KMS-11 (cell line): ENCODE results near the gene AP1B1.

Source experiments
- H2AFZ ChIP-seq: fragments of 200-600 bp; sonication (generic); 2 replicates; pipeline ENCODE4 v1.6.1; 2016; ENCODE audit warnings: antibody characterized with exemption, mixed run types, low read depth
- H3K27ac ChIP-seq: fragments of 200-600 bp; sonication (generic); 2 replicates; pipeline ENCODE4 v1.6.1; 2016; ENCODE audit warnings: mild to moderate bottlenecking, mixed run types
- H3K27me3 ChIP-seq: fragments of 200-600 bp; sonication (generic); 2 replicates; pipeline ENCODE4 v1.6.1; 2017; ENCODE audit warnings: mild to moderate bottlenecking, low read depth, mixed run types, moderate library complexity; ENCODE audit not compliant: insufficient read depth
- H3K36me3 ChIP-seq: fragments of 200-600 bp; sonication (generic); 2 replicates; pipeline ENCODE4 v1.6.1; 2017; ENCODE audit warnings: mild to moderate bottlenecking, mixed run types; ENCODE audit not compliant: insufficient read depth
- H3K4me1 ChIP-seq: fragments of 200-600 bp; sonication (generic); 2 replicates; pipeline ENCODE4 v1.6.1; 2016; ENCODE audit warnings: mild to moderate bottlenecking, low read depth, mixed run types; ENCODE audit not compliant: poor library complexity, severe bottlenecking
- H3K4me2 ChIP-seq: fragments of 200-600 bp; sonication (generic); 2 replicates; pipeline ENCODE4 v1.7.0; 2016; ENCODE audit warnings: mild to moderate bottlenecking, mixed run types
- H3K4me3 ChIP-seq: fragments of 200-600 bp; sonication (generic); IDR thresholded peaks from 2 replicates; pipeline ENCODE4 v1.6.1; 2017; ENCODE audit warnings: low read depth, low read length, mixed read lengths; ENCODE audit not compliant: insufficient read depth
- H3K79me2 ChIP-seq: fragments of 200-600 bp; sonication (generic); 2 replicates; pipeline ENCODE4 v1.6.1; 2016; ENCODE audit warnings: low read depth, mixed run types; ENCODE audit not compliant: insufficient read depth
- H3K9ac ChIP-seq: fragments of 200-600 bp; sonication (generic); 2 replicates; pipeline ENCODE4 v1.6.1; 2016; ENCODE audit warnings: mild to moderate bottlenecking, mixed run types
- H4K20me1 ChIP-seq: fragments of 200-600 bp; sonication (generic); 2 replicates; pipeline ENCODE4 v1.6.1; 2016; ENCODE audit warnings: mild to moderate bottlenecking, mixed run types; ENCODE audit not compliant: insufficient read depth
- CTCF ChIP-seq: fragments of 200-600 bp; sonication (generic); conservative IDR thresholded peaks from 2 replicates; pipeline ENCODE4 v1.6.1; 2017; ENCODE audit warnings: low read depth, mild to moderate bottlenecking, antibody characterized with exemption, low read length, moderate library complexity, mixed read lengths

The AP1B1 gene

GRCh38 chr22:29391546-29391945, 3.2 kb upstream of the AP1B1 start:
- H3K4me1 ChIP-seq: peaks cover 13% of the 10 kb centered on the region
- peaks cover 16% of the 10 kb centered on the region for H3K79me2 ChIP-seq
- H3K36me3 ChIP-seq: no peaks in the 10 kb centered on the region
- no peak overlapping the region for H3K4me3 ChIP-seq
- TF ChIP-seq CTCF: no peak
- H3K9ac ChIP-seq: no peak overlapping the region
- H3K4me2 ChIP-seq: no peak overlapping the region
- no peak overlapping the region for H3K27ac ChIP-seq
- H3K27me3 ChIP-seq: no peaks in the 10 kb centered on the region
- H2AFZ ChIP-seq: no peak overlapping the region
- H4K20me1 ChIP-seq: no peaks in the 10 kb centered on the region

DNA sequence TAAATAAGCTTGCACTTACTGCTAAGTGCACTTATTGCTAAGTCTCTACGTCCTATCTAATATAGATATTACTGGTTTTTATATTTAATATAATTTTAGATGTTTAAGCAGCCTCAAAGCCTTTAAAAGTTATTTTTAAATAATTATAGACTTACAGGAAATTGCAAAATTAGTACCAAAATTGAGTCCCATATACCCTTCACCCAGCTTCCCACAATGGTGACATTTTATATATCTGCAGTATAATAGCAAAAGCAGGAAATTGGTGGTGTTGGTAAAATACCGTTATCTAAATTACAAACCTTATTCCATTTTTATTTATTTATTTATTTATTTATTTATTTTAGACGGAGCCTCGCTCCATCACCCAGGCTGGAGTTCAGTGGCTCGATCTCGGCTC, 1.9 kb upstream of the AP1B1 start:
- Histone ChIP-seq H3K27me3 (no peaks in the 10 kb centered on the region), H3K9ac (no peak overlapping the region), H3K79me2 (peaks cover 28% of the 10 kb centered on the region), H3K4me3 (no peak overlapping the region), H3K4me2 (no peak overlapping the region), H3K36me3 (no peaks in the 10 kb centered on the region), H4K20me1 (no peaks in the 10 kb centered on the region), H3K27ac (no peak overlapping the region), H3K4me1 (peaks cover 18% of the 10 kb centered on the region), H2AFZ (no peak overlapping the region)
- TF ChIP-seq CTCF: no peak

- Histone ChIP-seq H3K27ac (no peak overlapping the region; the same call in 1 of the 2 replicates), H3K4me3 (no peak overlapping the region), H4K20me1 (no peaks in the 10 kb centered on the region), H3K4me2 (peak overlapping the region; percentile 90), H3K36me3 (no peaks in the 10 kb centered on the region), H3K27me3 (no peaks in the 10 kb centered on the region), H3K4me1 (peaks cover 18% of the 10 kb centered on the region), H3K79me2 (peaks cover 38% of the 10 kb centered on the region), H3K9ac (peak overlapping the region; percentile 55; the same call in 1 of the 2 replicates), H2AFZ (peak overlapping the region; percentile 99)
- no peak for TF ChIP-seq CTCF
Observed at GRCh38 chr22:29388759-29389090, 355 bp upstream of the AP1B1 start.

- Histone ChIP-seq H3K4me1 (peaks cover 18% of the 10 kb centered on the region), H3K27me3 (no peaks in the 10 kb centered on the region), H3K9ac (no peak overlapping the region), H3K4me3 (no peak overlapping the region), H4K20me1 (no peaks in the 10 kb centered on the region), H3K36me3 (no peaks in the 10 kb centered on the region), H3K27ac (no peak overlapping the region), H3K79me2 (peaks cover 38% of the 10 kb centered on the region), H2AFZ (no peak overlapping the region), H3K4me2 (peak overlapping the region; percentile 66; the same call in 1 of the 2 replicates)
- TF ChIP-seq CTCF: no peak
Observed at GRCh38 chr22:29386708-29387107, 1.7 kb downstream of the AP1B1 start.
